ENCODE data around the gene NAT14. TPM values are rescaled to one million over a fixed set of nuclear protein-coding genes. Genes with fewer than 3 reads are reported as not detected.
A peak's percentile ranks its signal among the peaks of the same experiment; 100 is the strongest.

The NAT14 gene, protein sequence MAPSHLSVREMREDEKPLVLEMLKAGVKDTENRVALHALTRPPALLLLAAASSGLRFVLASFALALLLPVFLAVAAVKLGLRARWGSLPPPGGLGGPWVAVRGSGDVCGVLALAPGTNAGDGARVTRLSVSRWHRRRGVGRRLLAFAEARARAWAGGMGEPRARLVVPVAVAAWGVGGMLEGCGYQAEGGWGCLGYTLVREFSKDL
- 10 to 100 TPM; 10.5 to 14.7 TPM for total RNA-seq
- 2.6 TPM for polyA plus RNA-seq (2013, experiment 1 of 2)
- 4.3 TPM for polyA plus RNA-seq (2013, experiment 2 of 2)
- total RNA-seq, result 0.72 to 13.0 (median 2.7) reads per million in 172 experiments

DNA sequence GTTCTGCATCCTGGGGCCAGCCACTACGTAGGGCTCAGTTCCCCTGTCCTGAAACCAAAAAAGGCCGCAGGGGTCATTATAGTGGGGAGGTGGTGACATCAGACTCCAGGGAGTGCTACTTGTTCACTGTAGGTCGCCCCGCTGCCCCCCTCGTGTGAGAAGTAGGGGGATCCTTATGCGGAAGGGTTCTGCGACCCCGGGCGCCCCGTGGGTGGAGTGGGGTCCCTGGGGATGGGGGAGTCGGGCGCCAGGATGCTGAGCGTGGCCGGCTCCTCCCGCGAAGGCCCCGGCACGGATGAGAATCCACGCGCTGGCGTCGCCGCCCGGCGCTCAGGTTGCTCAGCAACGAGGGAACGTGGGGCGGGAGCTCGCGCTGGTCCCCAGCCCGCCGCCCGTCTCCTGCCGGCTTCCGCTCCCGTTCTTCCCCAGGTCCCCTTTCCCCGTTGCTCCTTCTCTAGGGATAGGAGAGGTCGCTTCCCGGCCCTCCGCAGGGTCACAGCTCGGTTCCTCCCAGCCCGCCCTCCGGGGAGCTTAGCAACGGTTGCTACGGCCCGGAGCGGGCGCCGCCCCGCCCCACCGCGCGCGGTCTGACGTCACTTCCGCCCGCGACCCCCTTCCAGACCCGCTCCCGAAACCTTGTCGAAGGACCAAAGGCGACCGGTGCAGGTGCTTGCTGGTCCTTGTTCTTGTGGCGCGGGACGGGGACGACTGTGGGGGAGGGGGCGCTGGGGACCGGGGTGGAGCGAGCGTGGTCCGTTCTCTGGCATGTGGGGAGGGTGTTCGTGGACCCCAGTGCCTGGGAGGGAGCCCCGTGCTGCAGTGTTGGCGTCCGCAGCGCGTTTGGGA is at the start of gene NAT14:
Gene NAT14 (plus strand): TSS at position 596 of the 846 bp plus-strand sequence. CDS start 521 bp downstream, outside the sequence.
- peaks cover 8% of the 10 kb centered on the region for H3K36me3 ChIP-seq (ENCODE audit: insufficient read depth, low read length)
- no peaks in the 10 kb centered on the region for H3K9me3 ChIP-seq (ENCODE audit: control insufficient read depth in 1 of 2, insufficient read depth in 1 of 2, low read length in 2 of 2)
- peaks cover 0 to 2% of the 10 kb centered on the region in 2 experiments for H3K27me3 ChIP-seq (ENCODE audit: control insufficient read depth in 1 of 2, insufficient read depth in 2 of 2, low read length in 2 of 2)
- H3K4me3 ChIP-seq (ENCODE audit: low read length), result peak within 1 kb of the TSS; percentile 58
- ChIA-PET POLR2A (interaction anchor here (0.8 to 3.5 kb wide), 7 partner anchors 8 to 230 kb away, joined by 3 to 29 read pairs (median 4); partner anchors contain the start of genes ISOC2, KMT5C and ZNF628), CTCF (interaction anchor here (1.0 to 1.8 kb wide), 2 partner anchors 17 to 19 kb away, joined by 3 to 6 read pairs; no protein-coding TSS in a partner anchor)
- Mint-ChIP-seq H3K9me3 (no peaks in the 10 kb centered on the region), H3K4me3 (peak within 1 kb of the TSS; percentile 82), H3K27ac (peak within 1 kb of the TSS; percentile 76), H3K27me3 (no peaks in the 10 kb centered on the region), H3K4me1 (ENCODE audit: low read depth) (peaks cover 13% of the 10 kb centered on the region), H3K36me3 (ENCODE audit: low read depth) (peaks cover 2% of the 10 kb centered on the region)
- peak; percentile 20 to 82 (median 50) for DNase-seq
- H3K27ac ChIP-seq (ENCODE audit: low read depth in 1 of 2, low read length in 2 of 2), result peak within 1 kb of the TSS; percentile 21 to 61
- TF ChIP-seq, protein P1, sequence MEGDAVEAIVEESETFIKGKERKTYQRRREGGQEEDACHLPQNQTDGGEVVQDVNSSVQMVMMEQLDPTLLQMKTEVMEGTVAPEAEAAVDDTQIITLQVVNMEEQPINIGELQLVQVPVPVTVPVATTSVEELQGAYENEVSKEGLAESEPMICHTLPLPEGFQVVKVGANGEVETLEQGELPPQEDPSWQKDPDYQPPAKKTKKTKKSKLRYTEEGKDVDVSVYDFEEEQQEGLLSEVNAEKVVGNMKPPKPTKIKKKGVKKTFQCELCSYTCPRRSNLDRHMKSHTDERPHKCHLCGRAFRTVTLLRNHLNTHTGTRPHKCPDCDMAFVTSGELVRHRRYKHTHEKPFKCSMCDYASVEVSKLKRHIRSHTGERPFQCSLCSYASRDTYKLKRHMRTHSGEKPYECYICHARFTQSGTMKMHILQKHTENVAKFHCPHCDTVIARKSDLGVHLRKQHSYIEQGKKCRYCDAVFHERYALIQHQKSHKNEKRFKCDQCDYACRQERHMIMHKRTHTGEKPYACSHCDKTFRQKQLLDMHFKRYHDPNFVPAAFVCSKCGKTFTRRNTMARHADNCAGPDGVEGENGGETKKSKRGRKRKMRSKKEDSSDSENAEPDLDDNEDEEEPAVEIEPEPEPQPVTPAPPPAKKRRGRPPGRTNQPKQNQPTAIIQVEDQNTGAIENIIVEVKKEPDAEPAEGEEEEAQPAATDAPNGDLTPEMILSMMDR (IDR thresholded peaks at IDR 0.05), result no peak
- ATAC-seq (ENCODE audit: poor library complexity), result peak; percentile 65
- H3K4me1 ChIP-seq (ENCODE audit: insufficient read depth, low read length), result peaks cover 27% of the 10 kb centered on the region
- intact Hi-C loops (cut with DNase I, micrococcal nuclease), result no loop called here

DNA sequence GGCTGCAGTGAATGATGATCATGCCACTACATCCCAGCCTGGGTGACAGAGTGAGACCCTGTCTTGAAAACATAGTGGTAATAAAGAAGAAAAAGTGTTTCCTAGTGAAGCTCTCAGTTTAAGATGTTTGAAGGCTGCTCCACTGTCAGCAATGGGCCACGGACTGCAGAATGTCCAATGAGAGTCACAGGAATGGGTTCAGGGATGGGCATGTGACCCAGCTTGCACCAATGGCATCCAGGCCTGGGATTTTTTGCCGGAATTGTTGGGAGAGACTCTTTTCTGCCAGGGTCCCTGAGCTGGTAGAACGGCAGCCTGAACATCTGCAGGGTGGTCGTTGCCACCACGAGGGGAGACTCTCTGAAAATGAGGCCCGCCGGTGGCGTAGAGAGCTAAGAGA is 48.1 kb upstream of the NAT14 start:
- DNase-seq (no peak), ATAC-seq (ENCODE audit: poor library complexity) (no peak)
- Histone ChIP-seq H3K4me1 (ENCODE audit: insufficient read depth, low read length) (peaks cover 18% of the 10 kb centered on the region), H3K27me3 (ENCODE audit: control insufficient read depth in 1 of 2, insufficient read depth in 2 of 2, low read length in 2 of 2) (peaks cover 62 to 87% of the 10 kb centered on the region in 2 experiments), H3K27ac (ENCODE audit: low read depth in 1 of 2, low read length in 2 of 2) (no peak overlapping the region), H3K9me3 (ENCODE audit: control insufficient read depth in 1 of 2, insufficient read depth in 1 of 2, low read length in 2 of 2) (peaks cover 0 to 47% of the 10 kb centered on the region in 2 experiments), H3K36me3 (ENCODE audit: insufficient read depth, low read length) (no peaks in the 10 kb centered on the region), H3K4me3 (ENCODE audit: low read length) (no peak overlapping the region)
- ChIA-PET POLR2A (no interaction called here), CTCF (no interaction called here)
- Mint-ChIP-seq H3K9me3 (no peaks in the 10 kb centered on the region), H3K36me3 (ENCODE audit: low read depth) (no peaks in the 10 kb centered on the region), H3K4me3 (no peak overlapping the region), H3K4me1 (ENCODE audit: low read depth) (peaks cover 19% of the 10 kb centered on the region), H3K27ac (no peak overlapping the region), H3K27me3 (peaks cover 59% of the 10 kb centered on the region)
- intact Hi-C loops (cut with DNase I, micrococcal nuclease), result no loop called here
- TF ChIP-seq, protein P1 (IDR thresholded peaks at IDR 0.05), result no peak

DNA sequence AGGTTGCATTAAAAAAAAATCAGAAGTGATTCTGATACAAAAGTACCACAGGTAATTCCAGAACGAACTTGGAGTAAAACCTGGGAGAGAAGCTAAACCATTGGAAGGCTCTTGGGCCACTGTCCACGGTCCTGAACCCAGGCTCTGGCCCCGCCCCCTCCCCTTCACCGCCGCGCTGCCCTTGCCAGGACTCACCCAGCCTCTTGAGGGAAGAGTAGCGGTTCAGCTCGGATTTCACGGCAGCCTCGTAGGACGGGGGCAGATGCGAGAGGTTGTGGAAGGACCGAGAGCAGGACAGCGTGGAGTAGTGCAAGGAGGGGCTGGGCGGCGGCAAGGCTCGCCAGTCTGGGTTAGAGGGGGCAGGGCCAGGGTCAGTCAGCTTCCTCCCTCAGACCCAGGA is 47.6 kb upstream of the NAT14 start:
- H3K36me3 ChIP-seq (ENCODE audit: insufficient read depth, low read length), result no peaks in the 10 kb centered on the region
- Mint-ChIP-seq H3K4me3 (no peak overlapping the region), H3K27me3 (peaks cover 57% of the 10 kb centered on the region), H3K4me1 (ENCODE audit: low read depth) (peaks cover 21% of the 10 kb centered on the region), H3K9me3 (no peaks in the 10 kb centered on the region), H3K27ac (no peak overlapping the region), H3K36me3 (ENCODE audit: low read depth) (no peaks in the 10 kb centered on the region)
- no peak overlapping the region for H3K4me3 ChIP-seq (ENCODE audit: low read length)
- peaks cover 23% of the 10 kb centered on the region for H3K4me1 ChIP-seq (ENCODE audit: insufficient read depth, low read length)
- intact Hi-C loops (cut with DNase I, micrococcal nuclease), result no loop called here
- H3K27me3 ChIP-seq (ENCODE audit: control insufficient read depth in 1 of 2, insufficient read depth in 2 of 2, low read length in 2 of 2), result peaks cover 61 to 84% of the 10 kb centered on the region in 2 experiments
- H3K9me3 ChIP-seq (ENCODE audit: control insufficient read depth in 1 of 2, insufficient read depth in 1 of 2, low read length in 2 of 2), result peaks cover 0 to 44% of the 10 kb centered on the region in 2 experiments
- H3K27ac ChIP-seq (ENCODE audit: low read depth in 1 of 2, low read length in 2 of 2), result no peak overlapping the region
- ChIA-PET POLR2A (interaction anchor here (0.9 kb wide), 1 partner anchor 48 kb away, joined by 4 read pairs; the partner anchor contains the start of gene NAT14), CTCF (no interaction called here)
- TF ChIP-seq, protein P1 (IDR thresholded peaks at IDR 0.05), result no peak
- ATAC-seq (ENCODE audit: poor library complexity) (no peak), DNase-seq (peak in 4 of 14 experiments; percentile 8 to 56 (median 42))
